ENCODE results near the gene FGF1.

The FGF1 gene

GRCh38 chr5:142586552-142586951 is 99.3 kb downstream of the FGF1 start:
- DNase-seq (ENCODE audit: low read depth in 1 of 2, low spot score in 1 of 2), result no peak
- in situ Hi-C loops (cut with HindIII; ENCODE audit: low pct_unique_long_range_greater_than_20kb, low sequenced_read_pairs), result no loop called here
- no peak for TF ChIP-seq JUND (IDR thresholded peaks at IDR 0.05; ENCODE audit: low read depth)

DNA sequence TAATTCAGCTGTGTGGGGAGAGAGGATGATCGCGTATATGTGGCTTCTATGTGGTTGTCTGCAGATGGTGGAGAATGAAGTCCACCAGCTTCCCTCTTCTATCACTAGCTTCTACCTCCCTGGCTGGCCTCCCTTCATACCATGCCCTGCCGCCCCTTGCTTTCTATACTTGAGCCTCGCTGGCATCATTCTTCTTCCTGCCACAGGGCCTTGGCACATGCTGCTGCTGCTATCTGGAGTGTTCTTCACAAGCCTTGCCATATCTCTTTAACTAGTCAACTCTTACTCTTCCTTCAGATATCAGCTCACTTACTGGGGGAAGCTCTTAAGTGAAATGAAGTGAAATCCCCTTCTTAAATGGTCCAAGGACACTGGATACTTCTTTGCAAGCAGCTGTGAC is 100.4 kb downstream of the FGF1 start:
- in situ Hi-C loops (cut with HindIII; ENCODE audit: low pct_unique_long_range_greater_than_20kb, low sequenced_read_pairs), result no loop called here
- DNase-seq (ENCODE audit: low read depth in 1 of 2, low spot score in 1 of 2), result no peak
- no peak for TF ChIP-seq JUND (IDR thresholded peaks at IDR 0.05; ENCODE audit: low read depth)

GRCh38 chr5:142584891-142585290 is 101.0 kb downstream of the FGF1 start:
- no peak for TF ChIP-seq JUND (IDR thresholded peaks at IDR 0.05; ENCODE audit: low read depth)
- no peak for DNase-seq (ENCODE audit: low read depth in 1 of 2, low spot score in 1 of 2)
- in situ Hi-C loops (cut with HindIII; ENCODE audit: low pct_unique_long_range_greater_than_20kb, low sequenced_read_pairs), result no loop called here

- in situ Hi-C loops (cut with HindIII; ENCODE audit: low pct_unique_long_range_greater_than_20kb, low sequenced_read_pairs), result no loop called here
- TF ChIP-seq JUND (IDR thresholded peaks at IDR 0.05; ENCODE audit: low read depth), result no peak
These were observed 107.6 kb downstream of the FGF1 start for GRCh38 chr5:142578161-142578830.

GRCh38 chr5:142576804-142577203 is 109.1 kb downstream of the FGF1 start:
- no peak for DNase-seq (ENCODE audit: low read depth in 1 of 2, low spot score in 1 of 2)
- in situ Hi-C loops (cut with HindIII; ENCODE audit: low pct_unique_long_range_greater_than_20kb, low sequenced_read_pairs), result no loop called here
- TF ChIP-seq JUND (IDR thresholded peaks at IDR 0.05; ENCODE audit: low read depth), result no peak

More at GRCh38 chr5:142578161-142578830, 107.6 kb downstream of the FGF1 start:
- DNase-seq (ENCODE audit: low read depth in 1 of 2, low spot score in 1 of 2), result no peak

DNA sequence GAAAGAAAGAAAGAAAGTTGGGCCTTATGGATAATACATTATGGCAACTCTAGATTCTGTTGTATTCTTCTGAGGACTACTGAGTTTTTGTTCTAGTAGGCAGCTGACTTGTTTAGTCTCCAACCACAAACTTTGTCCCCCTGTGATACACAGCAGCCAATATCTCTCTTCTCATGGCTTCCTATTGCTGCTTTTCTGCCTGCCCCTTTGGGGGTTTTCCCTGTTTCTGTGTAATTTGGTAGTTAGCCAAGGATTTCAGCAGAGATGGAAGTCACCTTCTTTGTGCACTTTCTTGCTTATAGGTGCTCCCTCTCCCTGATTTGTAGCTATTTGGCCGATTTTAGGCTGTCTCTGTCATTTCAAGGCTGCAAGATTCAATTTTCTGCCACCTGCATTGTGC is 109.6 kb downstream of the FGF1 start:
- TF ChIP-seq JUND (IDR thresholded peaks at IDR 0.05; ENCODE audit: low read depth), result no peak
- no peak for DNase-seq (ENCODE audit: low read depth in 1 of 2, low spot score in 1 of 2)
- in situ Hi-C loops (cut with HindIII; ENCODE audit: low pct_unique_long_range_greater_than_20kb, low sequenced_read_pairs), result no loop called here

- TF ChIP-seq JUND (IDR thresholded peaks at IDR 0.05; ENCODE audit: low read depth), result no peak
- DNase-seq (ENCODE audit: low read depth in 1 of 2, low spot score in 1 of 2), result no peak
- in situ Hi-C loops (cut with HindIII; ENCODE audit: low pct_unique_long_range_greater_than_20kb, low sequenced_read_pairs), result no loop called here
These were observed 113.9 kb downstream of the FGF1 start for GRCh38 chr5:142572006-142572405.

DNA sequence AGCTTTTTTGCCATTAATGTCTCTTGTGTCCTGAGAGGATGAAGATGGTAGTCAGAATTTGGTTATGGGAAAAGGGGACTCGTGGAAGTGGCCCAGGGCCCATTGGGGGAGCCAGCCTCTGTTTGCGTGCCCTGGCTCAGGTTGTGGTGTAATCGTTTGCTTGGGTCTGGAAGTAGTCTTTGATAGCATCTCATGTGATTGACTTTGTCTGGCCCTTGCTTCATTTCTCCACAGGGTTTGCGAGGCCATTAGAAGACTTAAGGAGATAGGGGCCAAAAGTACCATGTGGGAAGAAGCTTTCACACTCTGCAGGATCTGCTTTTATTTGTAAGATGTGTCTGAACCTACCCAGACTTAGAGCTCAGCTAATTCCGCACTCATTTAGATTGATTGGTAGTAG is 114.5 kb downstream of the FGF1 start:
- no peak for DNase-seq (ENCODE audit: low read depth in 1 of 2, low spot score in 1 of 2)
- no peak for TF ChIP-seq JUND (IDR thresholded peaks at IDR 0.05; ENCODE audit: low read depth)
- in situ Hi-C loops (cut with HindIII; ENCODE audit: low pct_unique_long_range_greater_than_20kb, low sequenced_read_pairs), result no loop called here

- TF ChIP-seq JUND (IDR thresholded peaks at IDR 0.05; ENCODE audit: low read depth), result no peak
- in situ Hi-C loops (cut with HindIII; ENCODE audit: low pct_unique_long_range_greater_than_20kb, low sequenced_read_pairs), result no loop called here
- DNase-seq (ENCODE audit: low read depth in 1 of 2, low spot score in 1 of 2), result no peak
These were observed 116.0 kb downstream of the FGF1 start for GRCh38 chr5:142569905-142570304.

DNA sequence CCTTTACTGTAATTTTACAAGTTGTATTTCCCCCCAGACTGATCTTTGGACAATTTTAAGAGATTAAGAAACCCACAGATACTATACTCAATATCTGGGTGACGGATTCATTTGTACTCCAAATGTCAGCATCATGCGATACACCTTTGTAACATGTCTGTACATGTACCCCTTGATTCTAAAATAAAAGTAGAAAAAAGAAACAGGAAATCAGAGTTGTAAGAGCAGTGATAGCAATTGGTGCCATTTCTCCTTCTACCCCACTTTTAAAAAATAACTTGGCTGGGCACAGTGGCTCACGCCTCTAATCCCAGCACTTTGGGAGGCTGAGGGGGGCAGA is 116.9 kb downstream of the FGF1 start:
- no peak for TF ChIP-seq JUND (IDR thresholded peaks at IDR 0.05; ENCODE audit: low read depth)
- no peak for DNase-seq (ENCODE audit: low read depth in 1 of 2, low spot score in 1 of 2)
- in situ Hi-C loops (cut with HindIII; ENCODE audit: low pct_unique_long_range_greater_than_20kb, low sequenced_read_pairs), result no loop called here

GRCh38 chr5:142568283-142568995 is 117.5 kb downstream of the FGF1 start:
- DNase-seq (ENCODE audit: low read depth in 1 of 2, low spot score in 1 of 2), result no peak
- no peak for TF ChIP-seq JUND (IDR thresholded peaks at IDR 0.05; ENCODE audit: low read depth)
- in situ Hi-C loops (cut with HindIII; ENCODE audit: low pct_unique_long_range_greater_than_20kb, low sequenced_read_pairs), result no loop called here

GRCh38 chr5:142561486-142562097 is 124.3 kb downstream of the FGF1 start:
- DNase-seq (ENCODE audit: low read depth in 1 of 2, low spot score in 1 of 2), result no peak
- in situ Hi-C loops (cut with HindIII; ENCODE audit: low pct_unique_long_range_greater_than_20kb, low sequenced_read_pairs), result no loop called here
- TF ChIP-seq JUND (IDR thresholded peaks at IDR 0.05; ENCODE audit: low read depth), result no peak

DNA sequence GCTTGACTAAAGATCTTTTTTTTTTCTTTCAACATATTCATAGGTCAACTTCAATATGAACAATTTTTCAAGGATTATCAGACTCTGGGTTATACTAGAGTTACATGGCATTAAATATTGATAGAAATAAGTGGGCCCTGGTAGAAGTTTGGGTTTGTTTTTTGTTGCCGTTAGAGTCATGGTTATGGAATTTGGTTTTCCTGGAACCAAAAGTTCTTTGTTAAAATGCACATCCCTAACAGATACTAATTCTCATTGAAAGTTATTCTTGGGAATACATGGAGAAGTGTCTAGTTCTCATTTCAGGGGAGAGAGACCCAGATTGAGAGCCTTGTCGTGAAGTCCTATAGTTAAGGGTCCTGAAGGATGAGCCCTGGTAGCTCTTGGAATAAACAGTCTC is 124.9 kb downstream of the FGF1 start:
- in situ Hi-C loops (cut with HindIII; ENCODE audit: low pct_unique_long_range_greater_than_20kb, low sequenced_read_pairs), result no loop called here
- no peak for DNase-seq (ENCODE audit: low read depth in 1 of 2, low spot score in 1 of 2)
- no peak for TF ChIP-seq JUND (IDR thresholded peaks at IDR 0.05; ENCODE audit: low read depth)
